ENCODE measurements around the gene TMCC1.

Gene TMCC1

DNA sequence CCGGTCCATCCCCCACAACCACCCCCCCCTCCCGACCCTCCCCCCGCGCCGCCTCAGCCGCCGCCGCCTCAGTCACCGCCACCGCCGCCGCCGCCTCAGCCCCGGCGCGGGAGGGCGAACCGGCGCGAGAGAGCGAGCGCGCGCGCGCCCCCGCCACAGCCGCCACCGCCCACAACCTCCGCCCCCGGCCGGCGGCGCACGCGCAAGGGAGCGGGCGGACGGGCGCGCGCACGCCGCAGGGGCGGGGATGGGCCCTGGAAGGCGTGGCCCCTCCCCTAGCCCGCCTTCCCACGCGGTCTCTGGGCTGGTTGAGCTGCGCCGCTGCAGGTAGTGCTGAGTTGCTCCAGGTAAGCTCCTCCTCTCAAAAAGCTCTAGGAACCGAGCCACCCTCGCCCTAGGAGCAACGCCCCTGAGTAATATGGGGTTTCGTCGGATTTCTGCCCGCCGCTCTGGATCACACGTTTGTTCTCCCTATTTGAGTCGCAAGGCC, at the start of gene TMCC1:
Gene TMCC1 (minus strand): TSS at position 131 of the 490 bp plus-strand sequence.
- in situ Hi-C loops (cut with MboI; ENCODE audit: low pct_unique_long_range_greater_than_20kb, low sequenced_read_pairs, unreplicated experiment), result no loop called here
- TF ChIP-seq, protein P1, sequence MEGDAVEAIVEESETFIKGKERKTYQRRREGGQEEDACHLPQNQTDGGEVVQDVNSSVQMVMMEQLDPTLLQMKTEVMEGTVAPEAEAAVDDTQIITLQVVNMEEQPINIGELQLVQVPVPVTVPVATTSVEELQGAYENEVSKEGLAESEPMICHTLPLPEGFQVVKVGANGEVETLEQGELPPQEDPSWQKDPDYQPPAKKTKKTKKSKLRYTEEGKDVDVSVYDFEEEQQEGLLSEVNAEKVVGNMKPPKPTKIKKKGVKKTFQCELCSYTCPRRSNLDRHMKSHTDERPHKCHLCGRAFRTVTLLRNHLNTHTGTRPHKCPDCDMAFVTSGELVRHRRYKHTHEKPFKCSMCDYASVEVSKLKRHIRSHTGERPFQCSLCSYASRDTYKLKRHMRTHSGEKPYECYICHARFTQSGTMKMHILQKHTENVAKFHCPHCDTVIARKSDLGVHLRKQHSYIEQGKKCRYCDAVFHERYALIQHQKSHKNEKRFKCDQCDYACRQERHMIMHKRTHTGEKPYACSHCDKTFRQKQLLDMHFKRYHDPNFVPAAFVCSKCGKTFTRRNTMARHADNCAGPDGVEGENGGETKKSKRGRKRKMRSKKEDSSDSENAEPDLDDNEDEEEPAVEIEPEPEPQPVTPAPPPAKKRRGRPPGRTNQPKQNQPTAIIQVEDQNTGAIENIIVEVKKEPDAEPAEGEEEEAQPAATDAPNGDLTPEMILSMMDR (IDR thresholded peaks at IDR 0.05; ENCODE audit: extremely low read depth, insufficient read depth, missing control alignments), result no peak
- DNase-seq (ENCODE audit: low spot score), result peak; percentile 96

DNA sequence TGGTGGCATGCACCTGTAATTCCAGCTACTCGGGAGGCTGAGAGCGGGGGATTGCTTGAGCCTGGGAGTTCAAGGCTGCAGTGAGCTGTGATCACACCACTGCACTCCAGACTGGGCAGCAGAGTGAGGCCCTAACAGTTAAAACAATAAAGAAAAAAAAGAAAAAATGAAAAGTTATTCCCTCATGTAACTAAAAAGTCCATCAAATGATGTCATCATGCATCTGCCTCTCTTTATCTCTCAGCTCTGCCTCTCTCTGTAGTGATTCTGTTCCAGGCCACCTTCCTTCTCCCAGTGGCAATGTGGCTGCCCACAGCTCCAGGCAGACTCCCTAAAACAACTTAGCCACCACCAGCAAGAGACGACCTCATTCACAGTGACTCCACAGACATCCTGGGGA, 49.5 kb upstream of the TMCC1 start:
- TF ChIP-seq, protein P1 (IDR thresholded peaks at IDR 0.05; ENCODE audit: extremely low read depth, insufficient read depth, missing control alignments), result no peak
- in situ Hi-C loops (cut with MboI; ENCODE audit: low pct_unique_long_range_greater_than_20kb, low sequenced_read_pairs, unreplicated experiment), result no loop called here
- DNase-seq (ENCODE audit: low spot score), result no peak

GRCh38 chr3:129942296-129942695, 48.8 kb upstream of the TMCC1 start:
- in situ Hi-C loops (cut with MboI; ENCODE audit: low pct_unique_long_range_greater_than_20kb, low sequenced_read_pairs, unreplicated experiment), result no loop called here
- peak; percentile 75 for DNase-seq (ENCODE audit: low spot score)
- TF ChIP-seq, protein P1 (IDR thresholded peaks at IDR 0.05; ENCODE audit: extremely low read depth, insufficient read depth, missing control alignments), result peak; percentile 77

- TF ChIP-seq, protein P1 (IDR thresholded peaks at IDR 0.05; ENCODE audit: extremely low read depth, insufficient read depth, missing control alignments), result no peak
- in situ Hi-C loops (cut with MboI; ENCODE audit: low pct_unique_long_range_greater_than_20kb, low sequenced_read_pairs, unreplicated experiment), result no loop called here
- DNase-seq (ENCODE audit: low spot score), result no peak
Observed at GRCh38 chr3:129940086-129940485, 46.6 kb upstream of the TMCC1 start.

- no peak for DNase-seq (ENCODE audit: low spot score)
- TF ChIP-seq, protein P1 (IDR thresholded peaks at IDR 0.05; ENCODE audit: extremely low read depth, insufficient read depth, missing control alignments), result no peak
- in situ Hi-C loops (cut with MboI; ENCODE audit: low pct_unique_long_range_greater_than_20kb, low sequenced_read_pairs, unreplicated experiment), result loop anchor here (10.0 kb wide), 1 partner anchor 304 kb away; no protein-coding TSS in a partner anchor
Observed at GRCh38 chr3:129938140-129938930, 44.8 kb upstream of the TMCC1 start.

GRCh38 chr3:129937717-129938116, 44.2 kb upstream of the TMCC1 start:
- in situ Hi-C loops (cut with MboI; ENCODE audit: low pct_unique_long_range_greater_than_20kb, low sequenced_read_pairs, unreplicated experiment), result loop anchor here (10.0 kb wide), 1 partner anchor 303 kb away; no protein-coding TSS in a partner anchor
- no peak for DNase-seq (ENCODE audit: low spot score)
- TF ChIP-seq, protein P1 (IDR thresholded peaks at IDR 0.05; ENCODE audit: extremely low read depth, insufficient read depth, missing control alignments), result no peak
